GM21360 (cell line): ENCODE measurements around the gene HINT3.
"Not testable (repeated sequence)": the region's sequence is repeated elsewhere in the genome, so short reads cannot be mapped to it uniquely, and the experiment has no call there.

Experiments used
- ATAC-seq: cut with Tn5 transposase; IDR thresholded peaks from one replicate; pipeline ENCODE4 v1.9.1; 2021; ENCODE audit warnings: mild to moderate bottlenecking, moderate library complexity; ENCODE audit not compliant: unreplicated experiment

The HINT3 gene

GRCh38 chr6:125939026-125939425, 17.5 kb upstream of the HINT3 start:
- no peak for ATAC-seq

GRCh38 chr6:125939791-125940190, 16.8 kb upstream of the HINT3 start:
- no peak for ATAC-seq

GRCh38 chr6:125940247-125941041, 16.1 kb upstream of the HINT3 start:
- no peak for ATAC-seq

GRCh38 chr6:125942672-125943527, 13.7 kb upstream of the HINT3 start:
- no peak for ATAC-seq

GRCh38 chr6:125943528-125944433, 12.8 kb upstream of the HINT3 start:
- no peak for ATAC-seq

DNA sequence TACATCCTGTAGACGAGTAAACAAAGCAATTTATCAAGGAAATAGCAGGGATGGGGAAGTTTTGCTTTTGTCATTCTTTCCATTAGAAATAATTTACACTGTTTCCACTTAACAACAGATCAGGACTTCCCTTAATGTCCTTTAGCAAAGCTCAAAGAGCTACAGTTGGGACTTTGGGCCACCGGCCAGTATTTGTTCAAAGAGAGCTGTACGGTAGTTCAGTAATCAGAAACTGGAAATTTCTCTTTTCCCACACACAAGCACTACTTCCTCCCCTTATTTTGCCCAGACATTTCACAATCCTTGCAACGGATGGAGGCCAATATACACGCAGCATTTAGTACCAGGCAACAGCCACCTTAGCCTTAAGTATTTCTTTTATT, 12.1 kb upstream of the HINT3 start:
- no peak for ATAC-seq

- no peak for ATAC-seq
These were observed 11.7 kb upstream of the HINT3 start for GRCh38 chr6:125944896-125945295.

GRCh38 chr6:125945378-125946141, 11.0 kb upstream of the HINT3 start:
- no peak for ATAC-seq

- ATAC-seq, result no peak
These were observed 9.0 kb upstream of the HINT3 start for GRCh38 chr6:125947615-125948014.

DNA sequence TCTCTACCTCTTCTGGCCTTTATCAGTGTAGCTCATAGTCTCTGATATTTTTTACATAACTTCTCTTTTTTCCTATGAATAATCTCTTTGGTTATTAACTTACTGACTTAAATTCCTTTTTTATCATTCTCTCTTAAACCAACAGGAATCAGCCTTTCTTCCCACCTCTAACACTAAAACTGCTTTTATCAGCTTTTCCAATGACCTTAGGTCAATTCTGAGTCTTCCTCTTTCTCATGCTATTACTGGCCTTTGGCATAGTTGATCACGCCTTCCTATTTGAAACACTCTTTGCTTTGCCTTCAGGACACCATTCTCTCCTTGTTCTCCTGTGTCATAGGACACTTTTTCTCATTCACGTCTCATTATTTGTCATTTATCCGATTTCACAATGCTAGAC, 8.1 kb upstream of the HINT3 start:
- ATAC-seq, result no peak

DNA sequence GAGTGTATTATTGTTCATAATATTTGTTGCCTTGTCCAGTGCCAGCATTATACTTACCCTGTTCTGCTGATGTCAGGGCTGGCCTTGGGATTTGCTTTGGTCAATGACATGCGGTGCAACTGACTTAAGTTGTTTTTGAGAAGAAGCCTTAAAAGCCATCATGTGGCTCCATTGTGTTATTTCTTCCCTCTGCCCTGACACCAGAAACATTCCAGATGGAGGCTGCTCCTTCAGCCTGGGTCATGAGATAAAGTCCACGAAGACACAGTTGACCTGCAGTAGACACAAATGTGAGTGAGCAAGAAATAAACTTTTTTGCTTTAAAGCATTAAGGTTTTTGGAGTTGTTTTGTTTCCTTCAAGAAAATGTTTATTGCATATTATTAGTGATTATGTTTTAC, 7.5 kb upstream of the HINT3 start:
- no peak for ATAC-seq

DNA sequence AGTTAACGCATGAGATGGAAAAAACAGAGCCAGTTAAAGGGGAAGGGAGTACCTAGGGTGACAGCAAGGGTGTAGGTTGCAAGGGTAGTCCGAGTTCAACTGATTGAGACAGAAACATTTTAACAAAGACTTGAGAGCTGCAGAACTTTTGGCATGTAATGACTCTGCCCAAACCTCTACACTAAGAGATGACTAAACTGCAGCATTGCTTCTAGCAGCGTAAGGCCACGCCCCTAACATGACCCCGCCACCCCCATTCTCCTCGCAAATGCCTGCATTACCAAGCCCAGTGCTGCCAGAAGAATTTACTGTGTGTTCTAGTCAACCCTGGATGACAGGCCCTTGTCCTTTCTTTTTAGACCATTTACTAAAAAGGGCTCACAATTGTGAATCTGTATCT, 6.3 kb upstream of the HINT3 start:
- no peak for ATAC-seq

DNA sequence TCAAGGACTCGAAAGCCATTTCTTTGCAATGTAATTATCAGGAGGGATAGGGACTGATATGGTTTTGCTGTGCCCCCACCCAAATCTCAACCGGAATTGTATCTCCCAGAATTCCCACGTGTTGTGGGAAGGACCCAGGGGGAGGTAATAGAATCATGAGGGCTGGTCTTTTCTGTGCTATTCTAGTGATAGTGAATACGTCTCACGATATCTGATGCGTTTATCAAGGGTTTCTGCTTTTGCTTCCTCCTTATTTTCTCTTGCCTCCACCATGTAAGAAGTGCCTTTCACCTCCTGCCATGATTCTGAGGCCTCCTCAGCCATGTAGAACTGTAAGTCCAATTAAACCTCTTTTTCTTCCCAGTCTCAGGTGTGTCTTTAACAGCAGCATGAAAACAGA, 5.9 kb upstream of the HINT3 start:
- not testable (repeated sequence) for ATAC-seq

GRCh38 chr6:125951323-125951722, 5.2 kb upstream of the HINT3 start:
- ATAC-seq, result no peak

DNA sequence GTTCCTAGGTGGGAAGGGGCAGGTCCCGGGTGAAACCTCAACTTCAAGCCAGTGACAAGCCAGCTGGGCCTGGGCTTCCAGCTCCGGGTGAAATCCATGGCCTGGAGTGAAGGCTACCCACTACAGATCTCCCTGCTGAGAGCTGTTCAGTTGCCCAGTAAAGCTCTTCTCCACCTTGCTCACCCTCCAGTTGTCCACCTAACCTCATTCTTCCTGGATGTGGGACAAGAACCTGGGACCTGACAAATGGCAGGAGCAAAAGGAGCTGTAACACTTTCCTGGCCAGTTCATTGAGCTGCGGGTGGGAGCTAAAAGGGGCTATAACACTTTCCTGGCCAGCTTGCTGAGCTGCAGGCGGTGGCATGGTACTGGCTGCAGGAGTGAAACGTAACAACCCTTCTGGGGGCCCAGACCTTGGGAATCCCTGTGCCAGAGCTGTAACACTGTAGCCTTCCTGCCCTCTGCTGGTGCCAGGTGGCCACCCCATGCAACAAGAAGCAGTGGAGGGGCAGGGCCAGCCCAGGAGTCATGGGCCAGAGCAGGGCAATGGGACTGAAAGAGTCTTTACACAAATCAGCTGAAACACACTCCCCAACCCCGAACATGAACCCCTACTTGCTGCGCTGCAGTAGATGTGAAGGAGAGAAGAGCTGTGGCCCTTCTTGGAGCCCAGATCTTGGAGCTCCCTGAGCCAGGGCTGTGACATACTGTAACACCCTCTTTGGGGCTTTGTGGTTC, 3.6 kb upstream of the HINT3 start:
- no peak for ATAC-seq

GRCh38 chr6:125953502-125953875, 3.1 kb upstream of the HINT3 start:
- no peak for ATAC-seq

DNA sequence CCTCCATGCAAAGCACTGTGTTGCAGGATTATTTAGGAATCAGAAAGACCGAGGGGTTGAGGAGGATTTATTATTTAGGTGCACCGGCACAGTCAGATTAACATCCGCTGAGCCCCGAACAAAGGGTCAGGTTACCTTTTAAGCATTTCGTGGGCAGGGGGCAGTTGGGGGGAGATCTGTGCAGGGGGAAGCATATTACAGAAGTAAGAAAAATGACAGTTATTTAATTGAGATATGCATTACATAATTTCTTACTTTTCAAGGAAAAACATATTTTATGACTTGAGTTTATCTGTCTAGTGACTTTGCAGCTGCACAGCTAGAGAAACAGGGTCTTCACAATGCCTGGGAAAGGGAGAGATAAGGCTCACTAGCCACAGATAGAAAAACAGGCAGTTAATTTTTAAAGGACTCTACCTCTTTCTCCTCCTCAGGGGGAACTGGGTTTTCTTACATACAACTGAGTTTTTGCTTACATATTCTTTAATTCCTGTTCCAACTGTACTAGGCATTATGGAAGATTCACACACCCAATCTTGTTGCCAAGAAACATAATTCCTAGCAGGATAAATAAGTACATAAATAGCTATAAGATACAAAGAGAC, 1.7 kb upstream of the HINT3 start:
- no peak for ATAC-seq

DNA sequence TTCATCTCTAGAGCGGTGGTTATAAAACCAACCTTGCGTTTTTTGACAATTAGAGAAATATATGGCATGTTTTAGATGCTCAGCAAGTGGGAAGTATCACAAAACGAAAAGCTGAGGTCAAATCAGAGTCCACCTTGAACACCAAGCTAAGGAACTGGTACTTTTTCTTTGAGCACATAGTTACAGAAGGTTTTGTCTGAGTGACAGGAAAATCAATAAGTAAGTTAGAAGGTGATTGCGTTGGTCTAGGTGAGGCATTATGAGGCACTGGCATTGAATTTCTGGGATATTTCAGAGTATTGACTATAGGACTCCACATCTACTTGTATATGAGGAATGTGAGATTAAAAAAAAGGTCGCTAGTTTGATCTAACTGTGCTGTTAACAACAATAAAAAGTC, 597 bp upstream of the HINT3 start:
- no peak for ATAC-seq

DNA sequence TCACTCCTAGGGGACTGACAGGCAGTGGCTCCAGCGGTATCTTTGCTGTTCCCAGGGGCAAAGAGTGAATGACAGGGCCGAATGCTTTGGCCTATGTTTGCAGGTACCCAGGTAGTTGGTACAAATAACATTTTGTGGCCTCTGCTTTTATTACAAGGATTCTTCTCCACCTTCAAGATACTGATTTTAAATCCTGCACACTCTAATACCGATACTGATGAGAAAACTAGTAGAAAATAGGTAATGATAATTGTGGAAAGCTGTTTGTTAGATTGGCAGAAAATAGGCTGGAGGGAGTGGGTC, 772 bp downstream of the HINT3 start:
- ATAC-seq, result no peak

DNA sequence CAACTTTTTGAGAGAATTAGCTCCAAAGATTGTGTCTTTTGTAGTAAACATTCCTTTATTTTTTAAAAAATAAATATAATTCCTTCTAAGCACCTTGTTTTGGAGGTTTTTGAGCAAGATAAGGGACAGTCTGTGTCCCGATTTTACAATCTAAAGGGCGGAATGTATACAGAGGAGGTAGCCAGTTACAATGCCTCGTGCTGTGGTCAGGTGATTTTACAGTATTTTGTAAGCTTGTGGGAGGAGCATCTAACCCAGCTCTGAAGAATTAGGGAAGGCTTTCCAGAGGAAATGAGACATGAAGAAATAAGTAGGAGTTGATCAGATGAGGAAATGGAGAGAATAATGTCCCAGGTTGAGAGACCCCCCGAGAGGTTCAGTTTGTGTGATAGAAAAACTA, 1.3 kb downstream of the HINT3 start:
- ATAC-seq, result no peak
